Body of pancreas (tissue), 4 donors: ENCODE data around the gene BARX2.

Experiments used
- POLR2A ChIP-seq, 3 donors: fragments of 450-650 bp; IDR thresholded peaks; one replicate each; pipeline ENCODE4 v1.6.1; 2016; ENCODE audit warnings: antibody characterized with exemption in 3 of 3, mild to moderate bottlenecking in 2 of 3
- TF ChIP-seq, protein P1 (sequence below), 7 experiments: fragments of 450-650 bp in 4 of 7; fragments of 200-600 bp in 3 of 7; sonication (generic) in 3 of 7; IDR thresholded peaks; one replicate each; pipeline ENCODE4 v1.5.1; 2016 to 2019; ENCODE audit warnings: antibody characterized with exemption in 7 of 7

DNA sequence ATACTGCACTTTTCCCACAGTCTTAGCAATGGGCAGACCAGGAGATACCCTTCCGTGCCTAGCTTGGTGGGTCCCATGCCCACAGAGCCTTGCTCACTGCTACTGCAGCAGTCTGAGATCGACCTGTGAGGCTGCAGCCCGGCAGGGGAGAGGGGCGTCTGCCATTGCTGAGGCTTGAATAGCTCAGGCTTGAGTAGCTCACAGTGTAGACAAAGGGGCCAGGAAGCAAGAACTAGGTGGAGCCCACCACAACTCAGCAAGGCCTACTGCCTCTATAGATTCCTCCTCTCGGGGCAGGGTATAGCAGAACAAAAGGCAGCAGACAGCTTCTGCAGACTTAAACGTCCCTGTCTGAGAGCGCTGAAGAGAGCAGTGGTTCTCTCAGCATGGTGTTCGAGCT, 118.1 kb downstream of the BARX2 start:
- TF ChIP-seq, protein P1, sequence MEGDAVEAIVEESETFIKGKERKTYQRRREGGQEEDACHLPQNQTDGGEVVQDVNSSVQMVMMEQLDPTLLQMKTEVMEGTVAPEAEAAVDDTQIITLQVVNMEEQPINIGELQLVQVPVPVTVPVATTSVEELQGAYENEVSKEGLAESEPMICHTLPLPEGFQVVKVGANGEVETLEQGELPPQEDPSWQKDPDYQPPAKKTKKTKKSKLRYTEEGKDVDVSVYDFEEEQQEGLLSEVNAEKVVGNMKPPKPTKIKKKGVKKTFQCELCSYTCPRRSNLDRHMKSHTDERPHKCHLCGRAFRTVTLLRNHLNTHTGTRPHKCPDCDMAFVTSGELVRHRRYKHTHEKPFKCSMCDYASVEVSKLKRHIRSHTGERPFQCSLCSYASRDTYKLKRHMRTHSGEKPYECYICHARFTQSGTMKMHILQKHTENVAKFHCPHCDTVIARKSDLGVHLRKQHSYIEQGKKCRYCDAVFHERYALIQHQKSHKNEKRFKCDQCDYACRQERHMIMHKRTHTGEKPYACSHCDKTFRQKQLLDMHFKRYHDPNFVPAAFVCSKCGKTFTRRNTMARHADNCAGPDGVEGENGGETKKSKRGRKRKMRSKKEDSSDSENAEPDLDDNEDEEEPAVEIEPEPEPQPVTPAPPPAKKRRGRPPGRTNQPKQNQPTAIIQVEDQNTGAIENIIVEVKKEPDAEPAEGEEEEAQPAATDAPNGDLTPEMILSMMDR (IDR thresholded peaks at IDR 0.05): no peak
- TF ChIP-seq POLR2A (IDR thresholded peaks at IDR 0.05): no peak
